Mesenchymal stem cell (in vitro differentiated cells and primary cell): ENCODE measurements around the gene ATG101.
A peak's percentile ranks its signal among the peaks of the same experiment; 100 is the strongest.

Source experiments
- DNase-seq: peaks from one replicate; pipeline ENCODE4 v3.0.0-alpha.2; 2013
- H2AFZ ChIP-seq: one replicate; pipeline ENCODE4 v1.6.1; 2013; ENCODE audit warnings: low read depth, mild to moderate bottlenecking, control low read depth, inconsistent platforms, low read length, moderate library complexity
- H2AK5ac ChIP-seq: 2 replicates; pipeline ENCODE4 v1.6.1; 2013; ENCODE audit warnings: low read length, moderate library complexity, mild to moderate bottlenecking, inconsistent platforms; ENCODE audit not compliant: severe bottlenecking
- H2BK120ac ChIP-seq: one replicate; pipeline ENCODE4 v1.6.1; 2013; ENCODE audit warnings: low read depth, mild to moderate bottlenecking, inconsistent platforms, low read length, moderate library complexity
- H2BK12ac ChIP-seq, 2 experiments: one replicate each; pipeline ENCODE4 v1.6.1; 2013; ENCODE audit warnings: inconsistent platforms in 2 of 2, low read length in 2 of 2, mild to moderate bottlenecking in 2 of 2, moderate library complexity in 2 of 2, control low read depth in 1 of 2
- H2BK15ac ChIP-seq: one replicate; pipeline ENCODE4 v1.6.1; 2013; ENCODE audit warnings: mild to moderate bottlenecking, low read depth, inconsistent platforms; ENCODE audit not compliant: poor library complexity, severe bottlenecking
- H2BK5ac ChIP-seq: 2 replicates; pipeline ENCODE4 v1.6.1; 2013; ENCODE audit warnings: low read depth, mild to moderate bottlenecking, low read length, control low read depth, inconsistent platforms; ENCODE audit not compliant: poor library complexity, severe bottlenecking
- H3K14ac ChIP-seq, 2 experiments: one replicate each; pipeline ENCODE4 v1.6.1; 2013; ENCODE audit warnings: inconsistent platforms in 2 of 2, low read length in 2 of 2, control low read depth in 1 of 2, mild to moderate bottlenecking in 1 of 2, moderate library complexity in 1 of 2
- H3K18ac ChIP-seq, 2 experiments: one replicate each; pipeline ENCODE4 v1.6.1; 2013; ENCODE audit warnings: inconsistent platforms in 2 of 2, low read length in 2 of 2, control low read depth in 1 of 2, low read depth in 1 of 2, mild to moderate bottlenecking in 1 of 2
- H3K23ac ChIP-seq, 2 experiments: one replicate each; pipeline ENCODE4 v1.6.1; 2013; ENCODE audit warnings: inconsistent platforms in 2 of 2, low read length in 2 of 2, mild to moderate bottlenecking in 2 of 2, moderate library complexity in 2 of 2, control low read depth in 1 of 2
- H3K27ac ChIP-seq: 2 replicates; pipeline ENCODE4 v1.5.1; 2013; ENCODE audit warnings: mild to moderate bottlenecking, moderate library complexity, low read length, control low read depth, inconsistent platforms; ENCODE audit not compliant: poor library complexity, severe bottlenecking
- H3K27me3 ChIP-seq, 2 experiments: 2 replicates each; pipeline versions ENCODE4 v1.6.1 to v1.7.0; 2013; ENCODE audit warnings: low read length in 2 of 2, mild to moderate bottlenecking in 2 of 2, moderate library complexity in 2 of 2, control low read depth in 1 of 2, inconsistent platforms in 1 of 2; ENCODE audit not compliant: control insufficient read depth in 1 of 2, insufficient read depth in 1 of 2
- H3K36me3 ChIP-seq, 2 experiments: 2 replicates each; pipeline versions ENCODE4 v1.6.1 to v1.7.0; 2013; ENCODE audit warnings: low read length in 2 of 2, control low read depth in 1 of 2, inconsistent platforms in 1 of 2, low read depth in 1 of 2, mild to moderate bottlenecking in 1 of 2; ENCODE audit not compliant: insufficient read depth in 2 of 2, control insufficient read depth in 1 of 2
- H3K4ac ChIP-seq, 2 experiments: one replicate each; pipeline ENCODE4 v1.6.1; 2013; ENCODE audit warnings: inconsistent platforms in 2 of 2, low read length in 2 of 2, mild to moderate bottlenecking in 2 of 2, moderate library complexity in 2 of 2, control low read depth in 1 of 2, low read depth in 1 of 2
- H3K4me1 ChIP-seq: 2 replicates; pipeline ENCODE4 v1.6.1; 2013; ENCODE audit warnings: low read depth, low read length, control low read depth; ENCODE audit not compliant: control insufficient read depth, insufficient read depth
- H3K4me2 ChIP-seq: 2 replicates; pipeline ENCODE4 v1.6.1; 2013; ENCODE audit warnings: low read length, mild to moderate bottlenecking, inconsistent platforms; ENCODE audit not compliant: poor library complexity, severe bottlenecking
- H3K4me3 ChIP-seq, 2 experiments: 2 replicates each; pipeline versions ENCODE4 v1.5.1 to v1.7.0; 2013; ENCODE audit warnings: low read length in 2 of 2, mild to moderate bottlenecking in 2 of 2, control low read depth in 1 of 2, low read depth in 1 of 2; ENCODE audit not compliant: insufficient read depth in 1 of 2
- H3K79me1 ChIP-seq: replicated peaks from 2 replicates; pipeline ENCODE4 v1.6.1; 2013; ENCODE audit warnings: mild to moderate bottlenecking, control low read depth, low read length, inconsistent platforms; ENCODE audit not compliant: poor library complexity, severe bottlenecking
- H3K9ac ChIP-seq: 2 replicates; pipeline ENCODE4 v1.7.0; 2013; ENCODE audit warnings: mild to moderate bottlenecking, low read length, moderate library complexity
- H3K9me3 ChIP-seq: 2 replicates; pipeline ENCODE4 v1.7.0; 2013; ENCODE audit warnings: mild to moderate bottlenecking, low read length; ENCODE audit not compliant: control insufficient read depth
- H4K8ac ChIP-seq: one replicate; pipeline ENCODE4 v1.6.1; 2013; ENCODE audit warnings: inconsistent platforms, mild to moderate bottlenecking, low read length, moderate library complexity
- H4K91ac ChIP-seq: one replicate; pipeline ENCODE4 v1.6.1; 2013; ENCODE audit warnings: mild to moderate bottlenecking, low read length, inconsistent platforms
- WGBS: methylation state at CpG from one replicate; pipeline ENCODE4 v1.1.7; 2013; ENCODE audit warnings: mixed read lengths; 5-methylcytosine and 5-hydroxymethylcytosine counted together

ATG101 gene

GRCh38 chr12:52050758-52051541, 18.8 kb upstream of the ATG101 start, which contains the start of gene NR4A1:
Gene NR4A1, plus strand, starts transcription at chr12:52051442. Its CDS starts 2,887 bp downstream, at chr12:52054329.
- Histone ChIP-seq H2BK5ac (no peak within 1 kb of the TSS), H2AK5ac (no peak within 1 kb of the TSS), H3K9me3 (no peaks in the 10 kb centered on the region)

DNA sequence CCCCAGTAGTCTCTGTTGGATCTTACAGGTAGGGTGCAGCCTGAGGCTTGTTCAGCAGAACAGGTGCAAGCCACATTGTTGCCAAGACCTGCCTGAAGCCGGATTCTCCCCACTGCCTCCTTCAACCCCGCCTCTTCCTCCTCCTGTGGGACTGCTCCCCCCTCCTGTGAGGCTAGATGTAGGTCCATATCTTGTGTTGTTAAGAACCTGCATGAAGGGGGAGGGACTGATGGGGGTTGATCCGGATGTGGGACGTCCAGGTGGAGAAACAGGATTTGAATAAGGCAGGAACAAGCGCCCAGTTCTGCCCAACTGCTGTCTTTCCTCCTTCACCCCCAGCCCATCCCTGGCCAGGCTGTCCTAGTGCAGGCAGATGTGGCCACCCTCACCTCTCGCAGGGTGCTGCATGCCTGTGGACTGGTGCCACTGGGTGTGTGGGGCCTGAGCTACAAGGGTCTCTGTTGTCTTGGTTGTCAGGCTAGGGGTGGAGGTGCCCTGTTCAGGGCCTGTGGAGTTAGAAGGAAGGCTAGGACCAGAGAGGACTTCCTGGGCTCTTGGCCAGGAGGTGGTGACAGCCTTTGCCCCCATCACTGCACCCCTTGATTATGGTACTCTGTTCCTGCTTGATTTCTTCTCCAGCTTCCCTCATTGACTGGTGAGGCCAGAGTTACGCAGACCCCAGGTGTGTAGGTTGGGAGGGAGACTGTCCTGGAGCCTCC, 17.2 kb upstream of the ATG101 start:
- H3K27me3 ChIP-seq = no peaks in the 10 kb centered on the region
- no peak overlapping the region for H2BK5ac ChIP-seq
- peak overlapping the region; percentile 93 for H3K9ac ChIP-seq
- H3K4me2 ChIP-seq = no peak overlapping the region
- no peak overlapping the region for H2BK12ac ChIP-seq
- H4K91ac ChIP-seq = no peak overlapping the region
- DNase-seq = no peak
- WGBS = 89% methylated on average over 5 of the region's 7 CpGs
- H3K14ac ChIP-seq = no peak overlapping the region
- H3K4ac ChIP-seq = no peak overlapping the region
- no peak overlapping the region for H2AK5ac ChIP-seq
- H2BK120ac ChIP-seq = no peak overlapping the region
- no peaks in the 10 kb centered on the region for H3K79me1 ChIP-seq
- H3K23ac ChIP-seq = no peak overlapping the region
- peaks cover 0 to 6% of the 10 kb centered on the region in 2 experiments for H3K36me3 ChIP-seq
- H3K18ac ChIP-seq = no peak overlapping the region
- H3K4me3 ChIP-seq = peak overlapping the region in 1 of 2 experiments; percentile 82
- H3K4me1 ChIP-seq = peaks cover 18% of the 10 kb centered on the region
- H4K8ac ChIP-seq = no peak overlapping the region
- no peak overlapping the region for H2AFZ ChIP-seq
- no peak overlapping the region for H3K27ac ChIP-seq
- H2BK15ac ChIP-seq = no peak overlapping the region
- no peaks in the 10 kb centered on the region for H3K9me3 ChIP-seq

More at GRCh38 chr12:52050758-52051541, 18.8 kb upstream of the ATG101 start, which contains the start of gene NR4A1:
- Histone ChIP-seq H3K4ac (peak within 1 kb of the TSS; percentile 19 to 90), H2AFZ (no peak within 1 kb of the TSS), H3K36me3 (no peaks in the 10 kb centered on the region), H3K4me3 (peak within 1 kb of the TSS; percentile 48 to 82), H4K91ac (peak within 1 kb of the TSS; percentile 92), H3K79me1 (no peaks in the 10 kb centered on the region), H3K23ac (peak within 1 kb of the TSS; percentile 37 to 97), H3K4me2 (peak within 1 kb of the TSS; percentile 76), H3K27me3 (no peaks in the 10 kb centered on the region), H4K8ac (peak within 1 kb of the TSS; percentile 92), H3K14ac (peak within 1 kb of the TSS in 1 of 2 experiments; percentile 50), H3K18ac (peak within 1 kb of the TSS; percentile 76 to 87), H2BK12ac (peak within 1 kb of the TSS in 1 of 2 experiments; percentile 19), H2BK15ac (peak within 1 kb of the TSS; percentile 82), H3K27ac (no peak within 1 kb of the TSS), H2BK120ac (peak within 1 kb of the TSS; percentile 54), H3K9ac (peak within 1 kb of the TSS; percentile 97), H3K4me1 (peaks cover 18% of the 10 kb centered on the region)
- WGBS = 1% methylated on average over 65 of the region's 77 CpGs
- peak; percentile 98 for DNase-seq

GRCh38 chr12:52053536-52054209, 16.1 kb upstream of the ATG101 start:
- Histone ChIP-seq H3K36me3 (peaks cover 0 to 11% of the 10 kb centered on the region in 2 experiments), H3K23ac (no peak overlapping the region), H4K8ac (no peak overlapping the region), H2AFZ (no peak overlapping the region), H2BK120ac (no peak overlapping the region), H3K4me2 (no peak overlapping the region), H3K27ac (no peak overlapping the region), H2AK5ac (no peak overlapping the region), H2BK12ac (no peak overlapping the region), H4K91ac (no peak overlapping the region), H3K4me1 (peaks cover 18% of the 10 kb centered on the region), H3K14ac (no peak overlapping the region), H3K27me3 (no peaks in the 10 kb centered on the region), H3K79me1 (no peaks in the 10 kb centered on the region), H2BK15ac (no peak overlapping the region), H3K4ac (no peak overlapping the region), H3K9me3 (no peaks in the 10 kb centered on the region), H2BK5ac (no peak overlapping the region), H3K18ac (no peak overlapping the region), H3K9ac (peak overlapping the region; percentile 93), H3K4me3 (no peak overlapping the region)
- WGBS = 88% methylated on average over 8 of the region's 9 CpGs
- peak; percentile 64 for DNase-seq
